ENCODE results near the gene KRT78. TPM values are rescaled to one million over a fixed set of nuclear protein-coding genes. Genes with fewer than 3 reads are reported as not detected.

The KRT78 gene
- total and polyA plus RNA-seq, 9 of the 15 experiments (the other 6 are each of a cell fraction or from before 2014, with no cell fraction given): not detected

DNA sequence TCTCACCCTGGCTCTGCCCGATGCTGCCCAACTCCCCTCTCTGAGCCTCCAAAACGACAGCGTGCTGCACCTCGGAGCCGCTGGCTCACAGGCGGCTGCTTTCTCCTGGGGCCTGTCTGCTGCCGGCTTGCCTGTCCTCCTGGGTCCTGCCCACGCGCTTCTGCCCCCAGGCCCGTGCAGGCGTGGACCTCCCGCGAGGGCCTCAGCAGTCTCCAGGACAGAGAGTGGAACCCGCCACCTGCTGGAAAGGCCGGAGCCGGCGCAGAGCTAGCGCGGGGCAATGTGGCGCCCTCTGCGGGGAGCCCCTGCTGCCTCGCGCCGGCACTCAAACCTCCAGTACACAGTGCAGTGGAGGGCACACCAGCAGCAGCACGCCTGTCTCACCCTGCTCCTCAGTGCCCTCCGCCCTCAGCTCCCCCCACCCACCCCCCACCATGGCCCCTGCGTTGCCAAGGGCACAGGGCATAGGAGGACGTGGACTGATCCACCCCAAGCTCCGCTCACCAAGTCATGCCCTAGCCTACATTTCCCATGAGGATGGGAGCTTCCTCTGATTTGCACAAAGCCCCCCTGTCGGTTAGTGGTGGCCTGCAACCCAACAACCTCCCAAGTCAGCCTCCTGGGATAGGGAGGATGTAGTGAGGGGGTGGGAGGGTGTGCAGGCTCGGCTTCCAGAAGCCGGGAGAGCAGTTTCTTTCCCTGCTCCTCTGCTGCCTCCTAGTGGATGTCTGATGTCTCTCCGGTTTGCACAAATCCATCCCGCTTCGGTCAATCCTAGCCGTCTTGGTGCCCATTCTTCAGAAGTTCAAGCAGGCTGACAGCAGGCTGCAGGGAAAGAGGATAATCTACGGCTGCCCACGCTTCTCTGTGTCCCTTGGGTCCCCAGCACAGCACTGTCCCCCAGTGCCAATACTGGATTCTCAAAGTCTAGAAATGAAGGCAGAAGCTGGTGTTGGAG, 30.9 kb upstream of the KRT78 start (continued):
- TF ChIP-seq, protein P1, sequence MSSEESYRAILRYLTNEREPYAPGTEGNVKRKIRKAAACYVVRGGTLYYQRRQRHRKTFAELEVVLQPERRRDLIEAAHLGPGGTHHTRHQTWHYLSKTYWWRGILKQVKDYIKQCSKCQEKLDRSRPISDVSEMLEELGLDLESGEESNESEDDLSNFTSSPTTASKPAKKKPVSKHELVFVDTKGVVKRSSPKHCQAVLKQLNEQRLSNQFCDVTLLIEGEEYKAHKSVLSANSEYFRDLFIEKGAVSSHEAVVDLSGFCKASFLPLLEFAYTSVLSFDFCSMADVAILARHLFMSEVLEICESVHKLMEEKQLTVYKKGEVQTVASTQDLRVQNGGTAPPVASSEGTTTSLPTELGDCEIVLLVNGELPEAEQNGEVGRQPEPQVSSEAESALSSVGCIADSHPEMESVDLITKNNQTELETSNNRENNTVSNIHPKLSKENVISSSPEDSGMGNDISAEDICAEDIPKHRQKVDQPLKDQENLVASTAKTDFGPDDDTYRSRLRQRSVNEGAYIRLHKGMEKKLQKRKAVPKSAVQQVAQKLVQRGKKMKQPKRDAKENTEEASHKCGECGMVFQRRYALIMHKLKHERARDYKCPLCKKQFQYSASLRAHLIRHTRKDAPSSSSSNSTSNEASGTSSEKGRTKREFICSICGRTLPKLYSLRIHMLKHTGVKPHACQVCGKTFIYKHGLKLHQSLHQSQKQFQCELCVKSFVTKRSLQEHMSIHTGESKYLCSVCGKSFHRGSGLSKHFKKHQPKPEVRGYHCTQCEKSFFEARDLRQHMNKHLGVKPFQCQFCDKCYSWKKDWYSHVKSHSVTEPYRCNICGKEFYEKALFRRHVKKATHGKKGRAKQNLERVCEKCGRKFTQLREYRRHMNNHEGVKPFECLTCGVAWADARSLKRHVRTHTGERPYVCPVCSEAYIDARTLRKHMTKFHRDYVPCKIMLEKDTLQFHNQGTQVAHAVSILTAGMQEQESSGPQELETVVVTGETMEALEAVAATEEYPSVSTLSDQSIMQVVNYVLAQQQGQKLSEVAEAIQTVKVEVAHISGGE (CRISPR knock-in tag; IDR thresholded peaks at IDR 0.05): peak in 1 of 3 experiments; percentile 39; a peak in 1 of 6 replicates
- TF ChIP-seq ZNF146 (CRISPR knock-in tag; IDR thresholded peaks at IDR 0.05; ENCODE audit: unreplicated experiment) (no peak), MAFK (IDR thresholded peaks at IDR 0.05; ENCODE audit: low read length) (no peak), ZNF830 (CRISPR knock-in tag; IDR thresholded peaks at IDR 0.05) (no peak), KAT7 (CRISPR knock-in tag; IDR thresholded peaks at IDR 0.05; ENCODE audit: borderline replicate concordance) (no peak), HNRNPL (IDR thresholded peaks at IDR 0.05; ENCODE audit: low read depth, low read length) (peak; percentile 78; the same call in 1 of the 2 replicates), NFE2L1 (tag; IDR thresholded peaks at IDR 0.05; ENCODE audit: borderline replicate concordance, low read depth) (no peak), NR1H2 (CRISPR knock-in tag; IDR thresholded peaks at IDR 0.05) (no peak), ZNF354B (CRISPR knock-in tag; IDR thresholded peaks at IDR 0.05) (no peak), TBL1XR1 (IDR thresholded peaks at IDR 0.05; ENCODE audit: low read length in 2 of 2) (peak in 1 of 2 experiments; percentile 69; a peak in 1 of 4 replicates), PHF8 (IDR thresholded peaks at IDR 0.05; ENCODE audit: borderline replicate concordance, low read length) (peak; percentile 54; the same call in 1 of the 2 replicates)
- TF ChIP-seq, protein P2, sequence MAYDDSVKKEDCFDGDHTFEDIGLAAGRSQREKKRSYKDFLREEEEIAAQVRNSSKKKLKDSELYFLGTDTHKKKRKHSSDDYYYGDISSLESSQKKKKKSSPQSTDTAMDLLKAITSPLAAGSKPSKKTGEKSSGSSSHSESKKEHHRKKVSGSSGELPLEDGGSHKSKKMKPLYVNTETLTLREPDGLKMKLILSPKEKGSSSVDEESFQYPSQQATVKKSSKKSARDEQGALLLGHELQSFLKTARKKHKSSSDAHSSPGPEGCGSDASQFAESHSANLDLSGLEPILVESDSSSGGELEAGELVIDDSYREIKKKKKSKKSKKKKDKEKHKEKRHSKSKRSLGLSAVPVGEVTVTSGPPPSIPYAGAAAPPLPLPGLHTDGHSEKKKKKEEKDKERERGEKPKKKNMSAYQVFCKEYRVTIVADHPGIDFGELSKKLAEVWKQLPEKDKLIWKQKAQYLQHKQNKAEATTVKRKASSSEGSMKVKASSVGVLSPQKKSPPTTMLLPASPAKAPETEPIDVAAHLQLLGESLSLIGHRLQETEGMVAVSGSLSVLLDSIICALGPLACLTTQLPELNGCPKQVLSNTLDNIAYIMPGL (CRISPR knock-in tag; IDR thresholded peaks at IDR 0.05): peak; percentile 86
- TF ChIP-seq, protein P3, sequence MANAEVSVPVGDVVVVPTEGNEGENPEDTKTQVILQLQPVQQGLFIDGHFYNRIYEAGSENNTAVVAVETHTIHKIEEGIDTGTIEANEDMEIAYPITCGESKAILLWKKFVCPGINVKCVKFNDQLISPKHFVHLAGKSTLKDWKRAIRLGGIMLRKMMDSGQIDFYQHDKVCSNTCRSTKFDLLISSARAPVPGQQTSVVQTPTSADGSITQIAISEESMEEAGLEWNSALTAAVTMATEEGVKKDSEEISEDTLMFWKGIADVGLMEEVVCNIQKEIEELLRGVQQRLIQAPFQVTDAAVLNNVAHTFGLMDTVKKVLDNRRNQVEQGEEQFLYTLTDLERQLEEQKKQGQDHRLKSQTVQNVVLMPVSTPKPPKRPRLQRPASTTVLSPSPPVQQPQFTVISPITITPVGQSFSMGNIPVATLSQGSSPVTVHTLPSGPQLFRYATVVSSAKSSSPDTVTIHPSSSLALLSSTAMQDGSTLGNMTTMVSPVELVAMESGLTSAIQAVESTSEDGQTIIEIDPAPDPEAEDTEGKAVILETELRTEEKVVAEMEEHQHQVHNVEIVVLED (CRISPR knock-in tag; IDR thresholded peaks at IDR 0.05): no peak
- TF ChIP-seq, protein P4, sequence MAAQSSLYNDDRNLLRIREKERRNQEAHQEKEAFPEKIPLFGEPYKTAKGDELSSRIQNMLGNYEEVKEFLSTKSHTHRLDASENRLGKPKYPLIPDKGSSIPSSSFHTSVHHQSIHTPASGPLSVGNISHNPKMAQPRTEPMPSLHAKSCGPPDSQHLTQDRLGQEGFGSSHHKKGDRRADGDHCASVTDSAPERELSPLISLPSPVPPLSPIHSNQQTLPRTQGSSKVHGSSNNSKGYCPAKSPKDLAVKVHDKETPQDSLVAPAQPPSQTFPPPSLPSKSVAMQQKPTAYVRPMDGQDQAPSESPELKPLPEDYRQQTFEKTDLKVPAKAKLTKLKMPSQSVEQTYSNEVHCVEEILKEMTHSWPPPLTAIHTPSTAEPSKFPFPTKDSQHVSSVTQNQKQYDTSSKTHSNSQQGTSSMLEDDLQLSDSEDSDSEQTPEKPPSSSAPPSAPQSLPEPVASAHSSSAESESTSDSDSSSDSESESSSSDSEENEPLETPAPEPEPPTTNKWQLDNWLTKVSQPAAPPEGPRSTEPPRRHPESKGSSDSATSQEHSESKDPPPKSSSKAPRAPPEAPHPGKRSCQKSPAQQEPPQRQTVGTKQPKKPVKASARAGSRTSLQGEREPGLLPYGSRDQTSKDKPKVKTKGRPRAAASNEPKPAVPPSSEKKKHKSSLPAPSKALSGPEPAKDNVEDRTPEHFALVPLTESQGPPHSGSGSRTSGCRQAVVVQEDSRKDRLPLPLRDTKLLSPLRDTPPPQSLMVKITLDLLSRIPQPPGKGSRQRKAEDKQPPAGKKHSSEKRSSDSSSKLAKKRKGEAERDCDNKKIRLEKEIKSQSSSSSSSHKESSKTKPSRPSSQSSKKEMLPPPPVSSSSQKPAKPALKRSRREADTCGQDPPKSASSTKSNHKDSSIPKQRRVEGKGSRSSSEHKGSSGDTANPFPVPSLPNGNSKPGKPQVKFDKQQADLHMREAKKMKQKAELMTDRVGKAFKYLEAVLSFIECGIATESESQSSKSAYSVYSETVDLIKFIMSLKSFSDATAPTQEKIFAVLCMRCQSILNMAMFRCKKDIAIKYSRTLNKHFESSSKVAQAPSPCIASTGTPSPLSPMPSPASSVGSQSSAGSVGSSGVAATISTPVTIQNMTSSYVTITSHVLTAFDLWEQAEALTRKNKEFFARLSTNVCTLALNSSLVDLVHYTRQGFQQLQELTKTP (IDR thresholded peaks at IDR 0.05; ENCODE audit: low read depth in 1 of 2, partially characterized antibody in 2 of 2): no peak

Data from K562 (cell line).